Measurements from ENCODE around the gene NKD1.

GRCh38 chr16:50622643-50623369 is 74.6 kb downstream of the NKD1 start:
- no peak for TF ChIP-seq CTCF (conservative IDR thresholded peaks at IDR 0.05; ENCODE audit: low read length)
- no peak for TF ChIP-seq EZH2phosphoT487 (IDR thresholded peaks at IDR 0.05; ENCODE audit: borderline replicate concordance, low read depth, low read length)
